Mesothelial cell of epicardium (in vitro differentiated cells): ENCODE results near the gene C11orf16. TPM values are rescaled to one million over a fixed set of nuclear protein-coding genes. Genes with fewer than 3 reads are reported as not detected.

Experiments
- DNase-seq, 2 experiments: peaks; one replicate each; pipeline ENCODE4 v3.0.0; 2021; ENCODE audit warnings: low spot score in 2 of 2; ENCODE audit not compliant: unreplicated experiment in 2 of 2
- H3K27ac Mint-ChIP-seq: 2 replicates; pipeline ENCODE4 v1.8.0; 2021; ENCODE audit warnings: mixed read lengths
- H3K27me3 Mint-ChIP-seq: 2 replicates; pipeline ENCODE4 v1.8.0; 2021; ENCODE audit warnings: low read depth, mixed read lengths
- H3K36me3 Mint-ChIP-seq: 2 replicates; pipeline ENCODE4 v1.8.0; 2021; ENCODE audit warnings: mixed read lengths
- H3K4me1 Mint-ChIP-seq: 2 replicates; pipeline ENCODE4 v1.8.0; 2021; ENCODE audit warnings: mixed read lengths
- H3K4me3 Mint-ChIP-seq: 2 replicates; pipeline ENCODE4 v1.8.0; 2021; ENCODE audit warnings: mild to moderate bottlenecking, moderate library complexity, mixed read lengths
- H3K9me3 Mint-ChIP-seq: 2 replicates; pipeline ENCODE4 v1.8.0; 2021; ENCODE audit warnings: mixed read lengths
- total RNA-seq: library from RNA; stranded (reverse); gene quantifications from 3 replicates; pipeline ENCODE4 v1.2.1, GENCODE V29; 2021
- TF ChIP-seq, protein P1 (sequence below): fragments of 200-600 bp; sonication (generic); IDR thresholded peaks from one replicate; pipeline ENCODE4 v1.5.0; 2021; ENCODE audit warnings: antibody characterized with exemption; ENCODE audit not compliant: unreplicated experiment

The C11orf16 gene
- total RNA-seq, 1 donor from 2014 or later: not detected

GRCh38 chr11:8871962-8872361, 60.8 kb downstream of the C11orf16 start:
- TF ChIP-seq, protein P1, sequence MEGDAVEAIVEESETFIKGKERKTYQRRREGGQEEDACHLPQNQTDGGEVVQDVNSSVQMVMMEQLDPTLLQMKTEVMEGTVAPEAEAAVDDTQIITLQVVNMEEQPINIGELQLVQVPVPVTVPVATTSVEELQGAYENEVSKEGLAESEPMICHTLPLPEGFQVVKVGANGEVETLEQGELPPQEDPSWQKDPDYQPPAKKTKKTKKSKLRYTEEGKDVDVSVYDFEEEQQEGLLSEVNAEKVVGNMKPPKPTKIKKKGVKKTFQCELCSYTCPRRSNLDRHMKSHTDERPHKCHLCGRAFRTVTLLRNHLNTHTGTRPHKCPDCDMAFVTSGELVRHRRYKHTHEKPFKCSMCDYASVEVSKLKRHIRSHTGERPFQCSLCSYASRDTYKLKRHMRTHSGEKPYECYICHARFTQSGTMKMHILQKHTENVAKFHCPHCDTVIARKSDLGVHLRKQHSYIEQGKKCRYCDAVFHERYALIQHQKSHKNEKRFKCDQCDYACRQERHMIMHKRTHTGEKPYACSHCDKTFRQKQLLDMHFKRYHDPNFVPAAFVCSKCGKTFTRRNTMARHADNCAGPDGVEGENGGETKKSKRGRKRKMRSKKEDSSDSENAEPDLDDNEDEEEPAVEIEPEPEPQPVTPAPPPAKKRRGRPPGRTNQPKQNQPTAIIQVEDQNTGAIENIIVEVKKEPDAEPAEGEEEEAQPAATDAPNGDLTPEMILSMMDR: no peak
- H3K9me3 Mint-ChIP-seq: no peaks in the 10 kb centered on the region
- H3K27me3 Mint-ChIP-seq: no peaks in the 10 kb centered on the region
- no peaks in the 10 kb centered on the region for H3K36me3 Mint-ChIP-seq
- H3K4me3 Mint-ChIP-seq: peak overlapping the region; percentile 78
- no peak for DNase-seq
- H3K4me1 Mint-ChIP-seq: peaks cover 49% of the 10 kb centered on the region
- H3K27ac Mint-ChIP-seq: peak overlapping the region; percentile 98

DNA sequence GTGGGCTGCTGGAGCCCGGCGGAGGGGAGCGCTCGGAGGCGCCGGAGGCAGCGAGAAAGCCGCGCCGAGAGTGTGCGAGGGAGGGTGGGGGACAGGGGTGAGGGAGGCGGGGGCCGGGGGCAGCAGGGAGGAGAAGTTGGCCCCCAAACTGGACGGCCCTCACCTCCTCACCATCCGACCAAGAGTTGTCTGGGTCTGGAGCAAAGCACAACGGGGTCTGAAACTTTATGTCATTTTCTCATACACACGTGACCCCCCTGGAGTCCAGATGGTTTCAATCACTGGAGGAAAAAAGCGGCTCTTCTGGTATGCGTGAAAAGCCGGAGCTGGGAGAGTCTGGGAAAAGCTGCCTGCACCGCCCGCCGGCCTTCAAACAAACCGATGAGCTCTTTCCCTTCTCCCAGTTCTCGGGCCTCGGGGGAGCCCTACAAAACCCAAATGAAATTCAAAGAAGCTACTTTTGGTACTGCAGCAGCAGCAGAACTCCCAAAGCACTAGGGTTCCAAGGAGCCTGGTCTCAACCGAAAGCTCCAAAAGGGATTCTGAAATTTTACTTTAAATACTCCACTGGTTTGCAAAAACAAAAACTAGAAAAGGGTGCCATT, 61.5 kb downstream of the C11orf16 start:
- Mint-ChIP-seq H3K27ac (peak overlapping the region; percentile 98), H3K4me1 (peaks cover 55% of the 10 kb centered on the region), H3K36me3 (no peaks in the 10 kb centered on the region), H3K27me3 (no peaks in the 10 kb centered on the region), H3K9me3 (no peaks in the 10 kb centered on the region), H3K4me3 (peak overlapping the region; percentile 78)
- TF ChIP-seq, protein P1: no peak
- DNase-seq: peak; percentile 59 to 76

GRCh38 chr11:8870411-8871170, 62.2 kb downstream of the C11orf16 start:
- H3K36me3 Mint-ChIP-seq: no peaks in the 10 kb centered on the region
- H3K27me3 Mint-ChIP-seq: no peaks in the 10 kb centered on the region
- peak; percentile 59 to 70 for DNase-seq
- H3K9me3 Mint-ChIP-seq: no peaks in the 10 kb centered on the region
- peak overlapping the region; percentile 98 for H3K27ac Mint-ChIP-seq
- H3K4me1 Mint-ChIP-seq: peaks cover 56% of the 10 kb centered on the region
- peak overlapping the region; percentile 91 for H3K4me3 Mint-ChIP-seq
- TF ChIP-seq, protein P1: no peak

Other genes starting within 250 kb of the C11orf16 start
- 11.8 to 15.4 TPM (median 13.9 TPM) in 3 replicates for gene AKIP1, start 21.8 kb downstream of the C11orf16 start, total RNA-seq
- not detected in 3 replicates for gene ASCL3, start 10.1 kb upstream of the C11orf16 start, total RNA-seq
- gene TMEM9B, start 31.5 kb upstream of the C11orf16 start, total RNA-seq: 19.4 to 21.9 TPM (median 20.5 TPM) in 3 replicates
- 1.4 to 1.8 TPM (median 1.5 TPM) in 3 replicates for gene NRIP3, start 71.1 kb upstream of the C11orf16 start, total RNA-seq
- gene SCUBE2, start 158.7 kb upstream of the C11orf16 start, total RNA-seq: 1.1 to 1.7 TPM (median 1.5 TPM) in 3 replicates